GM13977 (cell line): Measurements from ENCODE around the gene DPEP2.
A peak's percentile ranks its signal among the peaks of the same experiment; 100 is the strongest.

Source experiments
- DNase-seq: peaks from one replicate; pipeline ENCODE4 v3.0.0; 2012; ENCODE audit warnings: low spot score
- in situ Hi-C: fragments of 300-500 bp; cut with MboI; formaldehyde crosslinking; loops from one replicate; pipeline ENCODE4 v1.12.0; 2022; ENCODE audit warnings: low sequenced_read_pairs, low pct_unique_long_range_greater_than_20kb, mixed read lengths, inconsistent platforms; ENCODE audit not compliant: unreplicated experiment
- TF ChIP-seq, protein P1 (sequence below): IDR thresholded peaks from 2 replicates; pipeline ENCODE4 v1.5.1; 2012; ENCODE audit warnings: mild to moderate bottlenecking, control low read depth; ENCODE audit not compliant: insufficient read depth; ENCODE audit errors: extremely low read depth, missing control alignments

DPEP2 gene

GRCh38 chr16:67993207-67994039 lies 5.9 kb downstream of the DPEP2 start:
- in situ Hi-C loops = no loop called here
- peak; percentile 89 for DNase-seq
- TF ChIP-seq, protein P1, sequence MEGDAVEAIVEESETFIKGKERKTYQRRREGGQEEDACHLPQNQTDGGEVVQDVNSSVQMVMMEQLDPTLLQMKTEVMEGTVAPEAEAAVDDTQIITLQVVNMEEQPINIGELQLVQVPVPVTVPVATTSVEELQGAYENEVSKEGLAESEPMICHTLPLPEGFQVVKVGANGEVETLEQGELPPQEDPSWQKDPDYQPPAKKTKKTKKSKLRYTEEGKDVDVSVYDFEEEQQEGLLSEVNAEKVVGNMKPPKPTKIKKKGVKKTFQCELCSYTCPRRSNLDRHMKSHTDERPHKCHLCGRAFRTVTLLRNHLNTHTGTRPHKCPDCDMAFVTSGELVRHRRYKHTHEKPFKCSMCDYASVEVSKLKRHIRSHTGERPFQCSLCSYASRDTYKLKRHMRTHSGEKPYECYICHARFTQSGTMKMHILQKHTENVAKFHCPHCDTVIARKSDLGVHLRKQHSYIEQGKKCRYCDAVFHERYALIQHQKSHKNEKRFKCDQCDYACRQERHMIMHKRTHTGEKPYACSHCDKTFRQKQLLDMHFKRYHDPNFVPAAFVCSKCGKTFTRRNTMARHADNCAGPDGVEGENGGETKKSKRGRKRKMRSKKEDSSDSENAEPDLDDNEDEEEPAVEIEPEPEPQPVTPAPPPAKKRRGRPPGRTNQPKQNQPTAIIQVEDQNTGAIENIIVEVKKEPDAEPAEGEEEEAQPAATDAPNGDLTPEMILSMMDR = peak; percentile 95

DNA sequence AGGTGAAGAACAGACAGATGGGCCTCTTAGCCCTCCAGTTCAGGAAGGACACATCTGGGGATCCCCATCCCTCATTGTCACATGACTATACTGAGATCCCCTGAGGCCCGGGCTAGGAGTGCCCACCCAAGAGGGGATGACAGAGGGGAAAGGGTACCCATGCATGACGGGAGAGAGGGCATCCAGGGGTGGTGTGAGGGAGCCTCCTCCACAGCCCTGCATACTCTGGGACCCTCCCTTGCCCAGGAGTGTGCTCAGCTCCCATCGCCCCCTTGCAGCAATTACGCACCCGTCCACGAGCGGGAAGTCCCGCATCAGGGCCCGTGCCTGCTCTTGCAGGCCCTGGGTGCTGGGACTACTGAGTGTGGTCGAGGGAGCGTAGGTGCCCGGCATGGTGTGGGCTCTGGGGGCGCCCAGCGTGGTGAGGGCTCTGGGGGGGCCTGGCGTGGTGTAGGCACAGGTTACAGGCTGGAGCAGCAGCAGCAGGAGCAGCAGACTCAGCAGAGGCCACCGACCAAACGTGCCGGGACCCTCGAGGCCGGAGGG lies 6.5 kb downstream of the DPEP2 start:
- TF ChIP-seq, protein P1 = no peak
- in situ Hi-C loops = no loop called here
- peak; percentile 22 for DNase-seq

DNA sequence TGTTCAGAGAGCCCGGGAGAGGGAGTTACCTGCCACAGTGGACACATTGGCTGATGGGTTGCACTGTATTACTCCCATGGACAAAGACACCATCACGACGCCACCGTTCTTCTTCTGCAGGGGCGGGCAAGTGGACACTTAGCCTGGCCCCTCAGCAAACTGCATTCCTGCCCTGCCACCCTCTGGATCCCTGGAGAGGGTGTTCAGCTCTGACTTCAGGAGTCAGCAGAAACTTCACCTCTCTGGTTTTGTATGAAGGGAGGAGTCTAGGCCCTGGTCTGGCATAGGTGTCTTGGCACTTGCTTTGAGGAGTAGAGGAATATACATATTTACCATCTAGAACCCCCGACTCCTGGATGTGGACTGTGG lies 9.3 kb downstream of the DPEP2 start:
- in situ Hi-C loops = no loop called here

DNA sequence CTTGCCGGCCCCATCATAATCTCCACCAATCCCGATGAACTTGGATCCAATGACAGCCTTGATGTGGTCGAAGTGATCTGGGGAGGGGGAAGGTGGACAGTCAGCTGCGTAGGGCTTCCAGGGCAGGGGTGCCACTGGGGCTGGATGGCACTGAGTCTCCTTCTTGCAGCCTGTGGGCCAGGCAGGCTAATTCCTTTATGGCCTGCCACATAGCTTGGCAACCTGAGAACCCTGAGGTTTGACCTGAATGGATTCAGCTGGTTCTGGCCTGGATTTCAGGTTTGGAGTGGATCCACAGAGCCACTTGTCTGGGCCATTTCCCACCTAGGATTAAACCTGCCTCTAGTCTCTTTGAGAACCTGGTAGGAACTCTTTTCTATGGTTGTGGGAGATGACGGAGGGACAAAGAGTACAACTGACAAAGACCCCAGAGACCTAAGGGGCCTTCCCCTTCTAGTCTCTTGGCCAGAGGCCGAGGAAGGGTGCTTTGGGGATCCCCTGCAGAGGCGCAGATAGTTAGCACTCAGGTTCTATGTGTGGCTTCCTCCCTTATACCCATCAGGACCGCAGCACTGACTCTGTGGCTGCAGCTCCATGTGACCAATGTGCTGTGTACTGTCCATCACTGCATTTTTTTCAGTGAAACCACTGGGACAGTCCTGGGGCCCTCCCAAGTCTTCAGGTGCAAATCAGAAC lies 9.8 kb downstream of the DPEP2 start:
- in situ Hi-C loops = no loop called here
- peak; percentile 59 for DNase-seq
- TF ChIP-seq, protein P1 = no peak

More for the DNA sequence above, 9.3 kb downstream of the DPEP2 start:
- TF ChIP-seq, protein P1 = no peak
- DNase-seq = no peak

GRCh38 chr16:67988675-67989074 lies 10.6 kb downstream of the DPEP2 start:
- no peak for DNase-seq
- TF ChIP-seq, protein P1 = no peak
- in situ Hi-C loops = no loop called here

GRCh38 chr16:67987460-67988160 lies 11.7 kb downstream of the DPEP2 start:
- TF ChIP-seq, protein P1 = no peak
- peak; percentile 2 for DNase-seq
- in situ Hi-C loops = no loop called here
